Heart left ventricle (tissue), 16 donors: Measurements from ENCODE around the gene CENPM. TPM values are rescaled to one million over a fixed set of nuclear protein-coding genes. Genes with fewer than 3 reads are reported as not detected.
A peak's percentile ranks its signal among the peaks of the same experiment; 100 is the strongest.

Experiments
- ATAC-seq, 4 donors: fragments of 200-7000 bp; cut with Tn5 transposase; one replicate each; pipeline ENCODE4 v1.9.1; 2020 to 2022; ENCODE audit warnings: moderate library complexity in 4 of 4, mild to moderate bottlenecking in 3 of 4, moderate number of reproducible peaks in 1 of 4
- DNase-seq, 5 donors: peaks; one replicate each; pipeline ENCODE4 v3.0.0-alpha.2; 2020
- H3K27ac ChIP-seq, 12 donors: fragments of 200-600 bp; sonication (generic) in 4 of 12; one replicate each; pipeline versions ENCODE4 v1.5.0 to v1.8.0; 2016 to 2022; ENCODE audit warnings: mild to moderate bottlenecking in 2 of 12
- H3K27me3 ChIP-seq, 9 donors: fragments of 200-600 bp; sonication (generic) in 2 of 9; one replicate each; pipeline versions ENCODE4 v1.5.1 to v1.8.0; 2016 to 2022; ENCODE audit warnings: mild to moderate bottlenecking in 3 of 9
- H3K36me3 ChIP-seq, 9 donors: fragments of 200-600 bp; sonication (generic) in 2 of 9; one replicate each; pipeline versions ENCODE4 v1.5.0 to v1.8.0; 2018 to 2022; ENCODE audit warnings: mild to moderate bottlenecking in 2 of 9
- H3K4me1 ChIP-seq, 12 donors: fragments of 200-600 bp; sonication (generic) in 4 of 12; one replicate each; pipeline versions ENCODE4 v1.5.0 to v1.8.0; 2016 to 2022; ENCODE audit warnings: mild to moderate bottlenecking in 3 of 12
- H3K4me3 ChIP-seq, 12 donors: fragments of 200-600 bp; sonication (generic) in 4 of 12; one replicate each; pipeline versions ENCODE4 v1.5.0 to v1.8.0; 2017 to 2022; ENCODE audit warnings: mild to moderate bottlenecking in 9 of 12, moderate library complexity in 4 of 12
- H3K9me3 ChIP-seq, 12 donors: fragments of 200-600 bp; sonication (generic) in 4 of 12; one replicate each; pipeline versions ENCODE4 v1.5.0 to v1.8.0; 2016 to 2022; ENCODE audit warnings: mild to moderate bottlenecking in 1 of 12
- POLR2A ChIP-seq, 2 donors: fragments of 450-650 bp; IDR thresholded peaks; one replicate each; pipeline ENCODE4 v1.6.1; 2017; ENCODE audit warnings: antibody characterized with exemption in 2 of 2, mild to moderate bottlenecking in 2 of 2, moderate library complexity in 2 of 2
- WGBS, 4 donors: extraction: QIAGEN DNeasy Blood & Tissue Kit in 2 of 4; methylation state at CpG; one replicate each; pipeline versions ENCODE4 v1.1.5 to v1.1.7; 2013 to 2018; 5-methylcytosine and 5-hydroxymethylcytosine counted together
- intact Hi-C, 10 donors: fragments of 100-400 bp; cut with DNase I; formaldehyde crosslinking; loops; one replicate each; pipeline versions ENCODE4 v1.11.1 to v1.14.2; 2022
- polyA plus RNA-seq, 2 donors: library from polyadenylated mRNA; stranded (reverse); fragments of 200-250 nt; gene quantifications; one replicate each; pipeline ENCODE4 v1.2.3, GENCODE V29; 2013
- total RNA-seq, 9 donors: library from RNA; depleted of rRNA in 2 of 9; stranded (reverse); fragments of >200 nt in 2 of 9; fragmentation: NEBNext Ultra II Directional in 3 of 9; extraction: Animal tissue kit (Norgen Biotek cat#: 25700) in 3 of 9; gene quantifications; one replicate each; pipeline versions ENCODE4 v1.1.0 to v1.2.4, GENCODE V29; 2016 to 2023
- TF ChIP-seq, protein P1 (sequence below), 12 donors: fragments of 200-600 bp; sonication (generic) in 4 of 12; IDR thresholded peaks; one replicate each; pipeline versions ENCODE4 v1.5.0 to v1.8.0; 2018 to 2022; ENCODE audit warnings: antibody characterized with exemption in 12 of 12, mild to moderate bottlenecking in 5 of 12
- donor health status: ischemic (EF 13 %, LVEDD 7.1; RV severe dilation, severe dysfunction).
- donor health status: healthy with polysubstance abuse.
- donor health status: DM: no; HTN: yes; CAD: no.
- donor health status: DM: no; HTN: no; CAD: no.
- donor health status: ischemic (EF 25% LVEDD 6.9; RV normal size, moderate dysfunction).
- donor health status: ischemic (EF 25% LVEDD 5.7; RV mildly dilated, moderate dysfunction).
- donor health status: healthy.
- donor health status: DM: yes; HTN: yes; CAD: no.
- donor health status: ischemic (EF 35%, LVEDD 5.7; RV mildly dilated, moderate dysfunction).
- donor health status: nonischemic (EF 11% LVEDD 7.7; RV severe dilation, severe dysfunction).
- donor health status: DM: yes; HTN: yes; CAD: no.
- donor health status: PGD.
- donor health status: ischemic (EF 29% LVEDD 5.4; RV normal size, mild dysfunction).
- donor health status: nonischemic (EF 23%, LVEDD 6.1; RV moderate dilation, normal function).

CENPM gene
- total and polyA plus RNA-seq, 11 donors = 0.21 to 6.9 (median 0.52) TPM; not detected in 4

DNA sequence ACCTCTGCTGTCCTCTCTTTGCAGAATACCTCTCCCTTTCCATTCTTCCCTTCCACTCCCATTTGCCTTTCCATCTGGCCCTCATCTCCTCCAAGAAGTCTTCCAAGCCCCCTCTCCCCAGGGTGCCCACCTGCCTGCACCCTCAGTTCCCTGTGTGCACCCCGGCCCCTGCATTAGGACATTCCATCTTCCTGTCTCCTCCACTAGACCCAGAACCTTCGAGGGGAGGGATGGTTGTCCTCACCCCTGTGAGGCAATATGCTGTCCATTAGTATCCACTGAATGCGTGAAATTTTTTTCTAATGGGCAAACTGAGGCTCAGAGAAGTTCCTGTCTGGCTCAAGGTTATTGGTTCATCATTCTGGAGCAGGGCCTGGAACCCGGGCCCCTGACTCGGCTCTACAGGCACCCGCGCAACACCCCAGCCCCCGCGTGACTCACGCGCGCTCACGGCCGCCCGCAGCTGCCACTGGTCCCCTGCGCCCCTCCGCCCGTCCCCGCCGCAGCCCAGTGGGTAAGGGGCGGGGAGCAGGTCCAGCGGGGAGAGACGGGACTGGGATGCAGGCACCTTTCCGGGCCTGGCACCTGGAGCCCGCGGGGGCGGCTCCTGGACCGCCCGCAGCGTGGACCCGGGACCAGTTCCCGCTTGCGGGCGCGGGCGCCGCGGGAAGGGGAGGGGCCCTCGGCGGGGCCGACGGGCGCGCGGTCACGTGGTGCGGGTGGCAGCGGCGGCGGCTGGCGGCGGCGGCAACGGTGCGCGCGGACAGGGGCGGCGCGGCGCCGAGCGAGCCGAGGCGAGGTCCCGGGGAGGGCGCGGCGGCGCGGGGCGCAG, 29.3 kb upstream of the CENPM start:
- intact Hi-C loops = loop anchor here in 1 of 10 donors (10.0 kb wide), 1 partner anchor 499 kb away; no protein-coding TSS in a partner anchor
- Histone ChIP-seq H3K4me1 (peaks cover 0 to 12% (median 3%) of the 10 kb centered on the region in 12 donors), H3K9me3 (no peaks in the 10 kb centered on the region), H3K4me3 (peak overlapping the region; percentile 10 to 61 (median 42)), H3K27me3 (peaks cover 4 to 58% (median 31%) of the 10 kb centered on the region in 9 donors), H3K36me3 (no peaks in the 10 kb centered on the region), H3K27ac (no peak overlapping the region)
- DNase-seq (peak in 3 of 5 donors; percentile 27 to 66 (median 40)), ATAC-seq (peak in 2 of 4 donors; percentile 41 to 74)
- TF ChIP-seq, protein P1, sequence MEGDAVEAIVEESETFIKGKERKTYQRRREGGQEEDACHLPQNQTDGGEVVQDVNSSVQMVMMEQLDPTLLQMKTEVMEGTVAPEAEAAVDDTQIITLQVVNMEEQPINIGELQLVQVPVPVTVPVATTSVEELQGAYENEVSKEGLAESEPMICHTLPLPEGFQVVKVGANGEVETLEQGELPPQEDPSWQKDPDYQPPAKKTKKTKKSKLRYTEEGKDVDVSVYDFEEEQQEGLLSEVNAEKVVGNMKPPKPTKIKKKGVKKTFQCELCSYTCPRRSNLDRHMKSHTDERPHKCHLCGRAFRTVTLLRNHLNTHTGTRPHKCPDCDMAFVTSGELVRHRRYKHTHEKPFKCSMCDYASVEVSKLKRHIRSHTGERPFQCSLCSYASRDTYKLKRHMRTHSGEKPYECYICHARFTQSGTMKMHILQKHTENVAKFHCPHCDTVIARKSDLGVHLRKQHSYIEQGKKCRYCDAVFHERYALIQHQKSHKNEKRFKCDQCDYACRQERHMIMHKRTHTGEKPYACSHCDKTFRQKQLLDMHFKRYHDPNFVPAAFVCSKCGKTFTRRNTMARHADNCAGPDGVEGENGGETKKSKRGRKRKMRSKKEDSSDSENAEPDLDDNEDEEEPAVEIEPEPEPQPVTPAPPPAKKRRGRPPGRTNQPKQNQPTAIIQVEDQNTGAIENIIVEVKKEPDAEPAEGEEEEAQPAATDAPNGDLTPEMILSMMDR (IDR thresholded peaks at IDR 0.05) = no peak
- no peak for TF ChIP-seq POLR2A (IDR thresholded peaks at IDR 0.05)
- WGBS, 4 donors = 2 to 7% (median 3%) methylated on average over 23 to 72 of the region's 72 CpGs

DNA sequence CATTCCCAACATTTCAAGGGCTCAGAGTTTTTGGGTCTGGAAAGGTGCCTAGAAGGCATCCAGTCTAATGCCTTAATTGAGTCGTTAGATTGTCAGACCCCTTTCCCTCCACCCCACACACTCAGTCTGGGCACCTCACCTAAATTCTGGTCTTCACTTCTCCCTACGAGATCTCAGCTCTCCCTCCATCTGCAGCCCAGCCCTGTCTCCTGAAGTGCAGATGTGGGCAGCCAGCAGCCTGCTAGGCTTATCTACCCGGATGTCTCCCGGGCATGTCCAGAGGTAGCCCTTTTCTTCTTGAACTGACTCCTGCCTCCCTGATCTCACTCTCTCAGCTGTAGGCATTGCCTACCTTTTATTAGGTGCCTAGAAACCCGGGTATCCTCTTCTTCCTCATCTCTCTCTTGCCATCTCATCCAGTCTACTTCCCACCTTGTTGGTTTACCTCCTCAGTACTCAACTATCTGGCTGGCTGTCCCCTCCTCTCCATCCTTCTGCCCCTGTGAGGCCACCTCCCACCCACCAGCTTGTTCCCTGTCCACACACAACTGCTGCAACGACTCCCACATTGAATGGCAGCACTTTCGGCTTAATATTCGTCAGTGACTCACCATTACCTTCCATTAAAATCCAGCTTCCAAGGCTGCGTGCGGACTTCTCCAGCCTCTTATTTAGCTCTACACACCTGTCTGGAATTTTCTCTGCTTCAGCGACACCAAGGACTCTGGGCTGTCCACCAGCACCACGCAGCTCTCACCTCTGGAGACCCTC, 28.5 kb upstream of the CENPM start:
- Histone ChIP-seq H3K9me3 (no peaks in the 10 kb centered on the region), H3K27me3 (peaks cover 4 to 63% (median 31%) of the 10 kb centered on the region in 9 donors), H3K4me3 (no peak overlapping the region), H3K4me1 (peaks cover 0 to 12% (median 3%) of the 10 kb centered on the region in 12 donors), H3K27ac (no peak overlapping the region), H3K36me3 (no peaks in the 10 kb centered on the region)
- intact Hi-C loops = loop anchor here in 1 of 10 donors (10.0 kb wide), 1 partner anchor 499 kb away; no protein-coding TSS in a partner anchor
- ATAC-seq (no peak), DNase-seq (no peak)
- TF ChIP-seq, protein P1 (IDR thresholded peaks at IDR 0.05) = no peak
- TF ChIP-seq POLR2A (IDR thresholded peaks at IDR 0.05) = no peak
- WGBS, 4 donors = 60 to 67% (median 63%) methylated on average over 12 of the region's 12 CpGs

DNA sequence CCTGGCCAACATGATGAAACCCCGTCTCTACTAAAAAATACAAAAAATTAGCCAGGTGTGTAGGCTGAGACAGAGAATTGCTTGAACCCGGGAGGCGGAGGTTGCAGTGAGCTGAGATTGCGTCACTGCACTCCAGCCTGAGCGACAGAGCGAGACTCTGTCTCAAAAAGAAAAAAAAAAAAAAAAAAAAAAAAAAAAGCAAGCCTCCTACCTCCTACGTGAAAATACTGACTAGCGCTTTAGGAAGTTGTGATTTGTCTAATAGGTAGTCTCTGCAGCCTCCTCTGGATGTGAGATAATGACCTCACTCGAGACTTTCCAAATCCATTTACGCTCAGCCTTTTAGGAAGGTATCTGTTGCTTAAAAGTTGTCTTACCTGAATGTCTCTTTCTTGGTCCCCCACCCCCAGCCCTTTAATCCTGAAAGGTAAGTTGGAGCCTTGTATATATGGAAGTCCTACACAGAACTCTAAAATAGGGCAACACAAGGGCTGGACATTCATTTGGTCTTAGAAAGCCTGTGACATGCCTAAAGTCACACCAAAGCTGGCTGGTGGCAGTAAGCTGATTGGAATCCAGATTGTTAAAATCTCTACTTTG, 27.8 kb upstream of the CENPM start:
- no peak for ATAC-seq
- H3K4me1 ChIP-seq = peaks cover 0 to 12% (median 3%) of the 10 kb centered on the region in 12 donors
- DNase-seq = no peak
- H3K27me3 ChIP-seq = peaks cover 4 to 64% (median 31%) of the 10 kb centered on the region in 9 donors
- intact Hi-C loops = loop anchor here in 1 of 10 donors (10.0 kb wide), 1 partner anchor 500 kb away; no protein-coding TSS in a partner anchor
- no peaks in the 10 kb centered on the region for H3K9me3 ChIP-seq
- TF ChIP-seq, protein P1 (IDR thresholded peaks at IDR 0.05) = no peak
- no peak for TF ChIP-seq POLR2A (IDR thresholded peaks at IDR 0.05)
- H3K4me3 ChIP-seq = no peak overlapping the region
- no peaks in the 10 kb centered on the region for H3K36me3 ChIP-seq
- no peak overlapping the region for H3K27ac ChIP-seq
- 68 to 78% (median 73%) methylated on average over 10 of the region's 10 CpGs for WGBS, 4 donors
